GM18505 (cell line): Measurements from ENCODE around the gene SIRT7.

ENCODE experiments used
- ATAC-seq: cut with Tn5 transposase; IDR thresholded peaks from one replicate; pipeline ENCODE4 v1.9.1; 2021; ENCODE audit not compliant: unreplicated experiment
- POLR2A ChIP-seq: IDR thresholded peaks from 4 replicates; pipeline ENCODE4 v1.6.1; 2011; ENCODE audit warnings: borderline replicate concordance; ENCODE audit not compliant: insufficient read depth, insufficient read length; ENCODE audit errors: extremely low read depth

The SIRT7 gene

GRCh38 chr17:81914103-81914850, 3.7 kb downstream of the SIRT7 start:
- TF ChIP-seq POLR2A = no peak
- no peak for ATAC-seq

GRCh38 chr17:81913394-81914102, 4.4 kb downstream of the SIRT7 start:
- TF ChIP-seq POLR2A = no peak
- ATAC-seq = no peak

GRCh38 chr17:81912441-81913309, 5.3 kb downstream of the SIRT7 start:
- no peak for ATAC-seq
- TF ChIP-seq POLR2A = no peak

- no peak for TF ChIP-seq POLR2A
- no peak for ATAC-seq
Observed at GRCh38 chr17:81911969-81912368, 6.0 kb downstream of the SIRT7 start.

DNA sequence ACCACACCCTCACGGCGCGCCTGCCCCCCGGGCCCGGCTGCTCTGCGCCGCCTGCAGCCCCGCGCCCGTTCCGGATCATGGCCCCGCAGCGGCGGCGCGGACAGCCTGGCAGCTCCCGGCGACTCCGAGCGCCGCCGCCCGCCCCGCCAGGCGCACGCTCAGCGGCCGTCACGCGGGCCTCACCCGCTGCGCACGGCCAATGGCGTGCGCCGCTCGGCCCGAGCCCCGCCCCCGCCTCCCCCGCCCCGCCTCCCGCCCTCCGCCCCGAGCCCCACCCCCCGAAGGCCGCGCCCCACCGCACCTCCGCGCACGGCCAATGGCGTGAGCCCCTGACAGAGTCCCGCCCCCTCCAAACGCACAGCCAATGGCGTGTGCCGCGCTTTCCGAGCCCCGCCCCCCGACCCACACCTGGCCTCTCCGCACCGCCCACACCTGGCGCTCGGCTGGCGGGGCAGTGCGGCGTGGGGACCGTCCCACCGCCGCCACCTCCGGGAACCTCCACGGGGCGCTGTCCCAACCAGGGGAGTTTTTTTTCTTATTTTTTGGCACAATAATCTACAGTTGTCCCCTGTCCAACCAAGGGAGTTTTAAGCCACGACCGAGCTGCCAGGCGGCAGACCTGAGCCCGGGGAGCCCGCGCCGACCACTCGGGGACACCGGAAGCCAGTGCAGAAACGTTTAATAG, 6.6 kb downstream of the SIRT7 start, which contains the start of gene PCYT2:
Gene PCYT2 (minus strand): TSS at position 123 of the 685 bp plus-strand sequence. CDS start 44 bp downstream, at position 79.
- TF ChIP-seq POLR2A = peak; percentile 42
- peak; percentile 60 for ATAC-seq

- ATAC-seq = peak; percentile 39
- no peak for TF ChIP-seq POLR2A
Observed at GRCh38 chr17:81910840-81911276, 7.1 kb downstream of the SIRT7 start.

GRCh38 chr17:81909966-81910839, 7.8 kb downstream of the SIRT7 start:
- ATAC-seq = no peak
- TF ChIP-seq POLR2A = no peak

- no peak for ATAC-seq
Observed at GRCh38 chr17:81909231-81909630, 8.7 kb downstream of the SIRT7 start.

GRCh38 chr17:81908793-81909192, 9.2 kb downstream of the SIRT7 start:
- no peak for ATAC-seq
- TF ChIP-seq POLR2A = no peak

More at GRCh38 chr17:81909231-81909630, 8.7 kb downstream of the SIRT7 start:
- no peak for TF ChIP-seq POLR2A

DNA sequence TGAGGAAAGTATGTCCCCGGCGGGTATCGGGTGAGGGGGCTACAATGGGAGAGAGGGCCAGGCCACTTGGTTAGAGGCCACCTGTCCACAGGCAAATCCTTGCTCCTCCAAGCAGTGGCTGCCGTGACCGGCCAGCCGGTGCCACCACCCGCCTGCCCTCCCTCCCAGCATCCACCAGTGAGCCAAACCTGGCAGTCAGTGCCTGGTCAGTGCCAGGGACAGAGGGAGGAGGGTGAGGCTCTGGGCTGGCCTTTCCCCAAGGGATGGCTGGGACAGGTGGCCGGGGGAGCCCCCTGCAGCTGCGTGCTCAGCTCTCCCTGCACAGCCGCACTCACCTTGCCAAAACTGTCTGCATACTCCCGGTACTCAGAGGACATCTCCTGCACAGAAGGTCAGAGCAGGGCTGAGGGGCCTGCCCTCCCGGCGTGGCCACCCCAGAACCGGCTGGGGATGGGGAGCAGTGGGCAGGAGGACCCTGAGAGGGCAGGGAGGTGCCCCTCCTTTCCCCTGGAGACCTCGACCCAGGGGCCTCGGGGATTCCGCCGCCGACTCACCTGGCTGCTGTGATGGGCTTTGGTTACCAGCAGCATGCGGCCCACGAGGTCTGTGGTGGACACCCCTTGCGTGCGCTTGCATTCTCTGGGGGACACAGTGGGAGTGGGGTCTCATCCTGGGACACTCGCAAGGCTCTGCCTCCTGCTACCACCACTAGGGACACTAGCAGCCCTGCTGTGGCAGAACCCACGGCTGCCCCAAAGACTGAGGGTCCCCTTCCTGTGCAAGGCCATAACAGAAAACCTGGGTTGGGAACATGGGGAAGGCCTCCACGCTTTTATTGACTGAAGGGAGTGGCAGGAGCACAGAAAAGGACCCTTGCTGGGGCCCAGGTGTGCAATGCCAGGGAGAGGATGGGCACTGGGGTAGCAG, 10.5 kb downstream of the SIRT7 start:
- no peak for TF ChIP-seq POLR2A
- ATAC-seq = no peak

- no peak for TF ChIP-seq POLR2A
- no peak for ATAC-seq
Observed at GRCh38 chr17:81906476-81907218, 11.3 kb downstream of the SIRT7 start.

DNA sequence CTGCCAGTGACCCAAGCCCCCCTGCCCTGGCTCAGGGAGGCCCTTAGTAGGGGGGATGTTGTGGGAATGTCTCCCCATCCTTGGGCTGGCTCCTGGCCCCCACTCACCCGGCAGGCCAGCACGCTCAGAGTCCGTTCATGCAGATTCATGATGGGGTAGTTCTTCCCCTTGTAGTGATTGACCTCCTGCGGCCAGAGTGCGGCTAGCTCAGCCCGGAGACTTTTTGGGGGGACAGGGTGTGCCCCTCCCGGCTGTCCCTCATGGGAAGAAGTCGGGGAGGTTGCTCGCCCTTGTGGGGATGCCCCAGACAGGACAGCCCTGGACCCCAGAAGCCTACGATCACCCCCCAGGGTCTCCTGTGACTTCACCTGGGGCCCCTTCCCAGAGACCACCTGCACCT, 12.0 kb downstream of the SIRT7 start:
- no peak for TF ChIP-seq POLR2A
- ATAC-seq = no peak
